Measurements from ENCODE around the gene TFDP2. TPM values are rescaled to one million over a fixed set of nuclear protein-coding genes. Genes with fewer than 3 reads are reported as not detected.

The TFDP2 gene
- total RNA-seq, 1 experiment from 2014 or later, result 76.0 TPM

GRCh38 chr3:142029052-142029642 lies 120.2 kb downstream of the TFDP2 start:
- Histone ChIP-seq H3K9me3 (ENCODE audit: control insufficient read depth, low read depth, low read length) (no peaks in the 10 kb centered on the region), H4K91ac (ENCODE audit: insufficient read length, low read depth, low read length) (no peak overlapping the region), H3K23me2 (ENCODE audit: insufficient read length, low read depth, low read length, poor library complexity, severe bottlenecking) (no peaks in the 10 kb centered on the region), H2BK15ac (ENCODE audit: low read depth, low read length) (no peak overlapping the region), H2BK120ac (ENCODE audit: low read depth, low read length, poor library complexity, severe bottlenecking) (no peak overlapping the region), H3K79me1 (ENCODE audit: insufficient read depth, low read depth, low read length, poor library complexity, severe bottlenecking) (no peaks in the 10 kb centered on the region), H2AFZ (ENCODE audit: low read length) (no peak overlapping the region), H3K4ac (ENCODE audit: low read depth, low read length) (no peak overlapping the region), H3K56ac (ENCODE audit: insufficient read length, low read depth, low read length) (no peak overlapping the region), H2BK12ac (ENCODE audit: insufficient read length, low read depth, low read length) (no peak overlapping the region), H2BK5ac (ENCODE audit: insufficient read length, low read length) (no peak overlapping the region), H3K9ac (ENCODE audit: extremely low read depth, insufficient read length, low read length) (no peak overlapping the region), H4K5ac (ENCODE audit: insufficient read length, low read depth, low read length) (no peak overlapping the region), H3K79me2 (ENCODE audit: insufficient read depth, low read length) (no peaks in the 10 kb centered on the region; the same call in 1 of the 2 replicates), H3K27ac (ENCODE audit: insufficient read length, low read depth, low read length) (no peak overlapping the region), H3K23ac (ENCODE audit: insufficient read length, low read depth, low read length) (no peak overlapping the region), H3K27me3 (ENCODE audit: insufficient read depth, low read length) (no peaks in the 10 kb centered on the region), H4K20me1 (ENCODE audit: control insufficient read depth, insufficient read depth, insufficient read length) (no peaks in the 10 kb centered on the region), H3T11ph (ENCODE audit: low read length) (no peak overlapping the region), H4K8ac (replicated peaks; ENCODE audit: insufficient read length, low read depth, low read length) (no peak overlapping the region), H2AK5ac (ENCODE audit: insufficient read length, low read length) (no peak overlapping the region), H3K14ac (ENCODE audit: insufficient read depth, low read length) (no peak overlapping the region), H3K18ac (ENCODE audit: insufficient read length, low read depth, low read length) (no peak overlapping the region), H2BK20ac (ENCODE audit: low read depth, low read length, poor library complexity, severe bottlenecking) (no peak overlapping the region), H3K4me1 (ENCODE audit: insufficient read depth, low read length) (no peaks in the 10 kb centered on the region), H3K4me2 (ENCODE audit: insufficient read depth, insufficient read length, low read length) (no peak overlapping the region)
- TF ChIP-seq CTCF (conservative IDR thresholded peaks at IDR 0.05), result no peak
- no CpG with 5 or more reads among the region's 3 CpGs for whole genome bisulfite sequencing (ENCODE audit: extremely low coverage, insufficient read length, low lambda C conversion rate)
- peak overlapping the region; percentile 78 to 85 (median 83); a peak in 5 of 7 replicates for H3K27ac Mint-ChIP-seq
- H3K36me3 Mint-ChIP-seq (ENCODE audit: insufficient read depth in 1 of 3, low read depth in 3 of 3), result peaks cover 7 to 16% (median 12%) of the 10 kb centered on the region in 3 experiments; a peak in 6 of 7 replicates
- H3K27me3 Mint-ChIP-seq (ENCODE audit: low read depth), result no peaks in the 10 kb centered on the region
- H3K4me1 Mint-ChIP-seq, result peaks cover 22 to 25% of the 10 kb centered on the region in 2 experiments
- no peaks in the 10 kb centered on the region for H3K9me3 Mint-ChIP-seq
- H3K4me3 Mint-ChIP-seq, result peak overlapping the region in 1 of 2 experiments; percentile 41; a peak in 1 of 5 replicates
- no peak for DNase-seq
